ENCODE measurements around the gene CALM3.

The CALM3 gene

GRCh38 chr19:46598372-46598917 lies 2.7 kb upstream of the CALM3 start:
- no peak for TF ChIP-seq CTCF (conservative IDR thresholded peaks at IDR 0.05; ENCODE audit: control insufficient read depth, insufficient read depth, low read depth, low read length)
- DNase-seq (ENCODE audit: low read depth), result no peak
- no peak overlapping the region for H3K4me3 ChIP-seq (ENCODE audit: control insufficient read depth, low read depth, low read length)

- TF ChIP-seq CTCF (conservative IDR thresholded peaks at IDR 0.05; ENCODE audit: control insufficient read depth, insufficient read depth, low read depth, low read length), result no peak
- no peak for DNase-seq (ENCODE audit: low read depth)
- H3K4me3 ChIP-seq (ENCODE audit: control insufficient read depth, low read depth, low read length), result peak overlapping the region; percentile 63
These were observed 1.3 kb upstream of the CALM3 start for GRCh38 chr19:46599716-46600373.

GRCh38 chr19:46600384-46601317 lies 479 bp upstream of the CALM3 start:
- TF ChIP-seq CTCF (conservative IDR thresholded peaks at IDR 0.05; ENCODE audit: control insufficient read depth, insufficient read depth, low read depth, low read length), result no peak
- peak; percentile 97 for DNase-seq (ENCODE audit: low read depth)
- H3K4me3 ChIP-seq (ENCODE audit: control insufficient read depth, low read depth, low read length), result peak overlapping the region; percentile 100

DNA sequence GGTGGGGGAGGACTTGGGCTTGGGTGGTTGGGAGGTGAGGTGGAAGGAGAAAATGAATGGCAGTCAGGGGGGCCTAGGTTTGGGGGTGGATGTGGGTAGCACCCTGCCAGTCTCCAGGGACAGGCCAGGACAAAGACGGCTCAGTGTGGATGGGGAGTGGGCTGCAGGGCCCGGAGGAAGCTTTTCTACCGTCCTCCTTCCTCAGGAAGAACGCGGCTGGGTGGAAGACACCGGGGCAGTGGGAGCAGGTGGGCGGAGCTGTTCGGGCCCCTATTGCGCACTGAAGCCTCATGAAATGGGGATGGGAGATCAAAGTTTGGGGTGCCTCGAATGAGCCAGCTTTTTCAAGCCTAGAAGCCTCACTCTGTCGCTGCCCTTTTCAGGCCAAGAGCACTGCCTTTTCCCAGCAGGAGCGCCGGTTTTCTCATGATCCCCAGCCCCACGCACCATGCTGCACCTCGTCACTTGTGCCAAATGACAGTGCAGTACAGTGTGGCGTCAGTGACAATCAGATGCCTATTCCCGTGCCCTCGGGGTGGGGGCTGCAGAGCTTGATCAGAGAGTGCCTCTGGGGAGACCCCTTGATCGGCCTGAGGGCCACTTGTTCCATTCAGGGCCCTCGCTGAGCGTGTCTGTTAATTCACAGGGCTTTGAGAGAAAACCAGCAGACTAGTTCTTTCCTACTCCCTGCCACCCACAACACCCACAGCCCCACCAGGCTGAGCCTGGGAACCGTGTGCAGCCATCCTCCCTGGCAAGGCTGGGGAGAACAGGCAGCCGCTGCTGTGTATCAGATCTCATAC lies 1.5 kb downstream of the CALM3 start:
- TF ChIP-seq CTCF (conservative IDR thresholded peaks at IDR 0.05; ENCODE audit: control insufficient read depth, insufficient read depth, low read depth, low read length), result no peak
- no peak for DNase-seq (ENCODE audit: low read depth)

GRCh38 chr19:46603195-46603637 lies 2.1 kb downstream of the CALM3 start:
- peak overlapping the region; percentile 100 for H3K4me3 ChIP-seq (ENCODE audit: control insufficient read depth, low read depth, low read length)
- no peak for DNase-seq (ENCODE audit: low read depth)

More for the DNA sequence above, 1.5 kb downstream of the CALM3 start:
- H3K4me3 ChIP-seq (ENCODE audit: control insufficient read depth, low read depth, low read length), result peak overlapping the region; percentile 100

More at GRCh38 chr19:46603195-46603637, 2.1 kb downstream of the CALM3 start:
- no peak for TF ChIP-seq CTCF (conservative IDR thresholded peaks at IDR 0.05; ENCODE audit: control insufficient read depth, insufficient read depth, low read depth, low read length)

Measured in fibroblast of mammary gland (primary cell).